ENCODE results near the gene TMEM163. TPM values are rescaled to one million over a fixed set of nuclear protein-coding genes. Genes with fewer than 3 reads are reported as not detected.
A peak's percentile ranks its signal among the peaks of the same experiment; 100 is the strongest.

Gene TMEM163
- total RNA-seq, 1 donor from 2014 or later: 6.0 TPM

GRCh38 chr2:134407154-134407890 lies 311.5 kb downstream of the TMEM163 start:
- TF ChIP-seq, protein P1, sequence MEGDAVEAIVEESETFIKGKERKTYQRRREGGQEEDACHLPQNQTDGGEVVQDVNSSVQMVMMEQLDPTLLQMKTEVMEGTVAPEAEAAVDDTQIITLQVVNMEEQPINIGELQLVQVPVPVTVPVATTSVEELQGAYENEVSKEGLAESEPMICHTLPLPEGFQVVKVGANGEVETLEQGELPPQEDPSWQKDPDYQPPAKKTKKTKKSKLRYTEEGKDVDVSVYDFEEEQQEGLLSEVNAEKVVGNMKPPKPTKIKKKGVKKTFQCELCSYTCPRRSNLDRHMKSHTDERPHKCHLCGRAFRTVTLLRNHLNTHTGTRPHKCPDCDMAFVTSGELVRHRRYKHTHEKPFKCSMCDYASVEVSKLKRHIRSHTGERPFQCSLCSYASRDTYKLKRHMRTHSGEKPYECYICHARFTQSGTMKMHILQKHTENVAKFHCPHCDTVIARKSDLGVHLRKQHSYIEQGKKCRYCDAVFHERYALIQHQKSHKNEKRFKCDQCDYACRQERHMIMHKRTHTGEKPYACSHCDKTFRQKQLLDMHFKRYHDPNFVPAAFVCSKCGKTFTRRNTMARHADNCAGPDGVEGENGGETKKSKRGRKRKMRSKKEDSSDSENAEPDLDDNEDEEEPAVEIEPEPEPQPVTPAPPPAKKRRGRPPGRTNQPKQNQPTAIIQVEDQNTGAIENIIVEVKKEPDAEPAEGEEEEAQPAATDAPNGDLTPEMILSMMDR (IDR thresholded peaks at IDR 0.05): no peak
- no peak for DNase-seq
- Mint-ChIP-seq H3K36me3 (ENCODE audit: low read depth) (peaks cover 65% of the 10 kb centered on the region), H3K9me3 (no peaks in the 10 kb centered on the region), H3K4me3 (no peak overlapping the region), H3K27ac (peak overlapping the region; percentile 26), H3K4me1 (peaks cover 57% of the 10 kb centered on the region), H3K27me3 (no peaks in the 10 kb centered on the region)
- intact Hi-C loops (cut with micrococcal nuclease): no loop called here
- ChIA-PET POLR2A (interaction anchor here (0.8 kb wide), 1 partner anchor 244 kb away, joined by 3 read pairs; no protein-coding TSS in a partner anchor), CTCF (interaction anchor here (1.4 to 1.6 kb wide), 2 partner anchors 162 to 289 kb away, joined by 4 read pairs; no protein-coding TSS in a partner anchor)
- no peak for ATAC-seq (ENCODE audit: low read depth)

- no peak for ATAC-seq (ENCODE audit: low read depth)
These were observed 312.1 kb downstream of the TMEM163 start for GRCh38 chr2:134406736-134407135.

DNA sequence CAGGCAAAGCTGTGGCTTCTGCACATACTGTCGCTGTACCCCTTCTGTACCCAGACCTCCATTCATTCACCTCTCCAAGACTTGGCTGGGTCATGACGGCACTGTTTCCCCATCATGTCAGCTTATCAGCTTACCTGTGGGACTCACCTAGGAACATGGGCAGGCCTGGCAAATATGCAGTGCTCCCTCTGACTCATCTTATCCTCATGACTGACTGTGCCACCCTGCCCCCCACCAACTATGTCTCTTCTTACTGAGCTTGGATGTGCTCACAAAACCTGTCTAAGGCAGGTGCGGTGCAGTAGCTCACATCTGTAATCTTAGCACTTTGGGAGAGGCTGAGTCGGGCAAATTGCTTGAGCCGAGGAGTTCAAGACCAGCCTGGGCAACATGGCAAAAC lies 312.5 kb downstream of the TMEM163 start:
- TF ChIP-seq, protein P1 (IDR thresholded peaks at IDR 0.05): no peak
- H3K4me1 Mint-ChIP-seq: peaks cover 48% of the 10 kb centered on the region
- ATAC-seq (ENCODE audit: low read depth) (no peak), DNase-seq (no peak)
- intact Hi-C loops (cut with micrococcal nuclease): no loop called here
- H3K27ac Mint-ChIP-seq: peak overlapping the region; percentile 26
- ChIA-PET CTCF (interaction anchor here (0.7 to 1.6 kb wide), 3 partner anchors 161 to 525 kb away, joined by 3 to 4 read pairs (median 4); no protein-coding TSS in a partner anchor), POLR2A (no interaction called here)
- no peak overlapping the region for H3K4me3 Mint-ChIP-seq
- peaks cover 69% of the 10 kb centered on the region for H3K36me3 Mint-ChIP-seq (ENCODE audit: low read depth)
- no peaks in the 10 kb centered on the region for H3K9me3 Mint-ChIP-seq
- no peaks in the 10 kb centered on the region for H3K27me3 Mint-ChIP-seq

More at GRCh38 chr2:134406736-134407135, 312.1 kb downstream of the TMEM163 start:
- Mint-ChIP-seq H3K4me3 (no peak overlapping the region), H3K27ac (peak overlapping the region; percentile 26), H3K9me3 (no peaks in the 10 kb centered on the region), H3K4me1 (peaks cover 52% of the 10 kb centered on the region), H3K36me3 (ENCODE audit: low read depth) (peaks cover 65% of the 10 kb centered on the region), H3K27me3 (no peaks in the 10 kb centered on the region)
- ChIA-PET CTCF (interaction anchor here (0.7 to 1.6 kb wide), 3 partner anchors 161 to 525 kb away, joined by 3 to 4 read pairs (median 4); no protein-coding TSS in a partner anchor), POLR2A (interaction anchor here (0.8 kb wide), 1 partner anchor 243 kb away, joined by 3 read pairs; no protein-coding TSS in a partner anchor)
- TF ChIP-seq, protein P1 (IDR thresholded peaks at IDR 0.05): no peak
- intact Hi-C loops (cut with micrococcal nuclease): no loop called here
- DNase-seq: no peak

Other genes starting within 250 kb of the TMEM163 start
- gene ACMSD, start 119.6 kb upstream of the TMEM163 start, total RNA-seq: not detected in 2 replicates
- gene CCNT2, start 199.8 kb upstream of the TMEM163 start, total RNA-seq: 62.9 and 73.4 TPM in 2 replicates

Data from activated B cell treated with CpG ODN at 0.5 μM for 24 hours (primary cell).